CD14-positive monocyte (primary cell): ENCODE results near the gene KDF1. TPM values are rescaled to one million over a fixed set of nuclear protein-coding genes. Genes with fewer than 3 reads are reported as not detected.

Source experiments
- DNase-seq, 3 donors: peaks; one replicate each; pipeline ENCODE4 v3.0.0-alpha.2; 2011 to 2022
- H2AFZ ChIP-seq: 2 replicates; pipeline ENCODE4 v1.6.0; 2012; ENCODE audit warnings: mild to moderate bottlenecking, low read depth, low read length, inconsistent platforms; ENCODE audit not compliant: insufficient read depth, poor library complexity, severe bottlenecking
- H3K27ac ChIP-seq, 2 donors: 1 replicate in 1 of 2; 2 replicates in 1 of 2; pipeline ENCODE4 v1.5.1; 2012 to 2013; ENCODE audit warnings: low read length in 2 of 2, control low read depth in 1 of 2, inconsistent platforms in 1 of 2, low read depth in 1 of 2, mild to moderate bottlenecking in 1 of 2
- H3K27me3 ChIP-seq, 2 donors: one replicate each; pipeline versions ENCODE4 v1.6.0 to v1.6.1; 2011 to 2013; ENCODE audit warnings: low read length in 2 of 2; ENCODE audit not compliant: control insufficient read depth in 2 of 2, insufficient read depth in 2 of 2
- H3K36me3 ChIP-seq, 2 donors: replicated peaks in 1 of 2; 1 replicate in 1 of 2; 2 replicates in 1 of 2; pipeline versions ENCODE4 v1.5.1 to v1.6.1; 2012 to 2013; ENCODE audit warnings: low read length in 2 of 2, control low read depth in 1 of 2, inconsistent platforms in 1 of 2, mild to moderate bottlenecking in 1 of 2; ENCODE audit not compliant: insufficient read depth in 2 of 2, control insufficient read depth in 1 of 2
- H3K4me1 ChIP-seq, 2 donors: 1 replicate in 1 of 2; 2 replicates in 1 of 2; pipeline versions ENCODE4 v1.5.1 to v1.6.1; 2012 to 2013; ENCODE audit warnings: low read length in 2 of 2, control low read depth in 1 of 2, inconsistent platforms in 1 of 2, mild to moderate bottlenecking in 1 of 2, moderate library complexity in 1 of 2; ENCODE audit not compliant: insufficient read depth in 2 of 2, control insufficient read depth in 1 of 2
- H3K4me2 ChIP-seq: replicated peaks from 2 replicates; pipeline ENCODE3; 2012; ENCODE audit warnings: low read length, moderate library complexity, mild to moderate bottlenecking; ENCODE audit not compliant: poor library complexity, severe bottlenecking; ENCODE audit errors: extremely low read depth
- H3K4me3 ChIP-seq, 3 experiments: fragments of 200-600 bp in 1 of 3; sonication (generic) in 1 of 3; replicated peaks in 1 of 3; 1 replicate in 2 of 3; 2 replicates in 1 of 3; pipeline ENCODE4 v1.5.1; 2011 to 2013; ENCODE audit warnings: low read length in 3 of 3, mild to moderate bottlenecking in 3 of 3, control low read depth in 2 of 3, low read depth in 2 of 3, inconsistent platforms in 1 of 3, moderate library complexity in 1 of 3
- H3K79me2 ChIP-seq: 2 replicates; pipeline ENCODE4 v1.6.0; 2012; ENCODE audit warnings: mild to moderate bottlenecking, control low read depth, inconsistent platforms, low read length, moderate library complexity; ENCODE audit not compliant: insufficient read depth
- H3K9ac ChIP-seq: 2 replicates; pipeline ENCODE4 v1.6.0; 2017; ENCODE audit warnings: low read length, mild to moderate bottlenecking; ENCODE audit not compliant: insufficient read depth, poor library complexity, severe bottlenecking
- H3K9me3 ChIP-seq, 2 donors: replicated peaks in 1 of 2; 1 replicate in 1 of 2; 2 replicates in 1 of 2; pipeline versions ENCODE4 v1.5.1 to v1.6.1; 2012 to 2013; ENCODE audit warnings: low read length in 2 of 2, control low read depth in 1 of 2; ENCODE audit not compliant: control insufficient read depth in 1 of 2, insufficient read depth in 1 of 2
- H4K20me1 ChIP-seq: 2 replicates; pipeline ENCODE4 v1.6.0; 2012; ENCODE audit warnings: mild to moderate bottlenecking, low read length, control low read depth, moderate library complexity; ENCODE audit not compliant: insufficient read depth
- H3K27ac Mint-ChIP-seq, 7 donors: one replicate each; pipeline ENCODE4 v1.8.0; 2020; ENCODE audit warnings: mild to moderate bottlenecking in 7 of 7, mixed read lengths in 7 of 7, moderate library complexity in 6 of 7, inconsistent platforms in 2 of 7
- H3K27me3 Mint-ChIP-seq, 3 donors: one replicate each; pipeline ENCODE4 v1.8.0; 2021 to 2022; ENCODE audit warnings: low read depth in 3 of 3, mild to moderate bottlenecking in 3 of 3, mixed read lengths in 3 of 3, moderate library complexity in 3 of 3, inconsistent platforms in 1 of 3
- H3K36me3 Mint-ChIP-seq, 2 donors: one replicate each; pipeline ENCODE4 v1.8.0; 2020; ENCODE audit warnings: mixed read lengths in 2 of 2, inconsistent platforms in 1 of 2, mild to moderate bottlenecking in 1 of 2
- H3K4me1 Mint-ChIP-seq: one replicate; pipeline ENCODE4 v1.8.0; 2020; ENCODE audit warnings: mild to moderate bottlenecking, mixed read lengths
- H3K4me3 Mint-ChIP-seq, 2 donors: one replicate each; pipeline ENCODE4 v1.8.0; 2020; ENCODE audit warnings: mild to moderate bottlenecking in 2 of 2, mixed read lengths in 2 of 2, moderate library complexity in 1 of 2
- H3K9me3 Mint-ChIP-seq, 7 donors: one replicate each; pipeline ENCODE4 v1.8.0; 2020 to 2022; ENCODE audit warnings: mixed read lengths in 7 of 7, mild to moderate bottlenecking in 6 of 7, moderate library complexity in 6 of 7, inconsistent platforms in 2 of 7
- WGBS: methylation state at CpG from one replicate; pipeline ENCODE4 v1.1.5; 2013; ENCODE audit warnings: missing lambda C conversion rate; ENCODE audit not compliant: insufficient coverage; 5-methylcytosine and 5-hydroxymethylcytosine counted together
- intact Hi-C, 2 donors: fragments of 100-400 bp; cut with micrococcal nuclease; formaldehyde crosslinking; loops; one replicate each; pipeline versions ENCODE4 v1.15.0 to v1.15.1; 2023
- polyA plus RNA-seq, 3 donors: library from polyadenylated mRNA; depleted of rRNA in 1 of 3; unstranded in 2 of 3; stranded (reverse) in 1 of 3; fragments of 300-500 nt in 2 of 3; fragments of >200 nt in 1 of 3; fragmentation: Illumina TruSeq in 2 of 3; gene quantifications; 1 replicate in 2 of 3; 2 replicates in 1 of 3; pipeline ENCODE4 v1.2.3, GENCODE V29; 2012 to 2021
- TF ChIP-seq, protein P1 (sequence below): fragments of 200-600 bp; IDR thresholded peaks from one replicate; pipeline ENCODE4 v1.8.0; 2022; ENCODE audit warnings: antibody characterized with exemption, mild to moderate bottlenecking

The KDF1 gene
- polyA plus RNA-seq, 3 donors: not detected

DNA sequence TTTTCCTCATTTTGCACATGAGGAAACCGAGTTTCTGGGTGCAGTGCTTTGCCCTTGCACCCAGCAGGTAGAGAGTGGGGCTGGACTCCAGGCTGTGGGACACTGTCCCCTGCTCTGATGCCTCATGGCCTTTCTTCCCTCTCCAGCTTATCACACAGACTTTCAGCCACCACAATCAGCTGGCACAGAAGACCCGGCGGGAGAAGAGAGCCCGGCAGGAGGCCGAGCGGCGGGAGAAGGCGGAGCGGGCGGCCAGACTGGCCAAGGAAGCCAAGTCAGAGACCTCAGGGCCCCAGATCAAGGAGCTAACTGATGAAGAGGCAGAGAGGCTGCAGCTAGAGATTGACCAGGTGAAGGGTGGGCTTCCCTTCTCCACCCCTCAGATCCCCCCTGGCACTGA lies 19.0 kb downstream of the KDF1 start:
- Histone ChIP-seq H3K9ac (no peak overlapping the region), H3K27me3 (no peaks in the 10 kb centered on the region), H3K79me2 (peaks cover 14% of the 10 kb centered on the region), H3K4me2 (no peak overlapping the region), H3K4me1 (peaks cover 6 to 7% of the 10 kb centered on the region in 2 donors), H3K4me3 (no peak overlapping the region), H3K36me3 (peaks cover 54 to 80% of the 10 kb centered on the region in 2 donors), H2AFZ (no peak overlapping the region), H3K9me3 (no peaks in the 10 kb centered on the region), H3K27ac (no peak overlapping the region), H4K20me1 (peaks cover 5% of the 10 kb centered on the region)
- Mint-ChIP-seq H3K4me1 (peaks cover 12% of the 10 kb centered on the region), H3K27me3 (no peaks in the 10 kb centered on the region), H3K27ac (no peak overlapping the region), H3K36me3 (peaks cover 57 to 70% of the 10 kb centered on the region in 2 donors), H3K4me3 (no peak overlapping the region), H3K9me3 (no peaks in the 10 kb centered on the region)
- TF ChIP-seq, protein P1, sequence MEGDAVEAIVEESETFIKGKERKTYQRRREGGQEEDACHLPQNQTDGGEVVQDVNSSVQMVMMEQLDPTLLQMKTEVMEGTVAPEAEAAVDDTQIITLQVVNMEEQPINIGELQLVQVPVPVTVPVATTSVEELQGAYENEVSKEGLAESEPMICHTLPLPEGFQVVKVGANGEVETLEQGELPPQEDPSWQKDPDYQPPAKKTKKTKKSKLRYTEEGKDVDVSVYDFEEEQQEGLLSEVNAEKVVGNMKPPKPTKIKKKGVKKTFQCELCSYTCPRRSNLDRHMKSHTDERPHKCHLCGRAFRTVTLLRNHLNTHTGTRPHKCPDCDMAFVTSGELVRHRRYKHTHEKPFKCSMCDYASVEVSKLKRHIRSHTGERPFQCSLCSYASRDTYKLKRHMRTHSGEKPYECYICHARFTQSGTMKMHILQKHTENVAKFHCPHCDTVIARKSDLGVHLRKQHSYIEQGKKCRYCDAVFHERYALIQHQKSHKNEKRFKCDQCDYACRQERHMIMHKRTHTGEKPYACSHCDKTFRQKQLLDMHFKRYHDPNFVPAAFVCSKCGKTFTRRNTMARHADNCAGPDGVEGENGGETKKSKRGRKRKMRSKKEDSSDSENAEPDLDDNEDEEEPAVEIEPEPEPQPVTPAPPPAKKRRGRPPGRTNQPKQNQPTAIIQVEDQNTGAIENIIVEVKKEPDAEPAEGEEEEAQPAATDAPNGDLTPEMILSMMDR: no peak
- no CpG with 5 or more reads among the region's 10 CpGs for whole genome bisulfite sequencing
- intact Hi-C loops: no loop called here
- no peak for DNase-seq

DNA sequence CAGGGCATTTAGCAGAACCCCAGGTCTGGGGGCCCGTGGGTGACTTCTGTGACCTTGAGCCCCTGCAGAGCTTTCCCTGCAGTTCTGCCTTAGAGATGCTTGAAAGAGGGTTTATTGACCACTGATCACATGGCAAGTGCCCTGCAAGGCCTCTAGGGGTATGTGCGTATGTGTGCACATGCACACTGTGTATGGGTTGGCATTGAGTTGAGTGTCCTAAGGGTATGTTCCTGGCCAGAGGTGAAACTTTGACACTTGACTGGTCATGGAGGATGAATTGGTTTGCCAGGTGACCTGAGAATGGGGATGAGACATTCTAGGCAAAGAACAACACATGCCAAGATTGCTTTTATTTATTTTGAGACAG lies 21.6 kb downstream of the KDF1 start:
- Histone ChIP-seq H2AFZ (no peak overlapping the region), H3K36me3 (peaks cover 32 to 72% of the 10 kb centered on the region in 2 donors), H3K79me2 (peaks cover 25% of the 10 kb centered on the region), H4K20me1 (peaks cover 5% of the 10 kb centered on the region), H3K4me1 (peaks cover 6 to 7% of the 10 kb centered on the region in 2 donors), H3K4me3 (no peak overlapping the region), H3K27ac (no peak overlapping the region), H3K4me2 (no peak overlapping the region), H3K9ac (no peak overlapping the region), H3K27me3 (no peaks in the 10 kb centered on the region), H3K9me3 (no peaks in the 10 kb centered on the region)
- Mint-ChIP-seq H3K9me3 (peaks cover 0 to 1% (median 0%) of the 10 kb centered on the region in 7 donors), H3K36me3 (peaks cover 47 to 60% of the 10 kb centered on the region in 2 donors), H3K27me3 (no peaks in the 10 kb centered on the region), H3K27ac (peak overlapping the region in 4 of 7 donors; percentile 34 to 73 (median 69)), H3K4me1 (peaks cover 12% of the 10 kb centered on the region), H3K4me3 (no peak overlapping the region)
- intact Hi-C loops: no loop called here
- TF ChIP-seq, protein P1: no peak
- DNase-seq: no peak
- 96% methylated on average over 2 of the region's 2 CpGs for WGBS
